Mucosa of descending colon (tissue), 3 donors: Measurements from ENCODE around the gene SFRP2. TPM values are rescaled to one million over a fixed set of nuclear protein-coding genes. Genes with fewer than 3 reads are reported as not detected.

ENCODE experiments used
- ATAC-seq: fragments of 200-7000 bp; cut with Tn5 transposase; one replicate; pipeline ENCODE4 v1.9.1; 2020; ENCODE audit warnings: mild to moderate bottlenecking, moderate library complexity
- DNase-seq, 3 donors: peaks; one replicate each; pipeline ENCODE4 v3.0.0-alpha.2; 2020
- H3K36me3 ChIP-seq: fragments of 200-600 bp; one replicate; pipeline ENCODE4 v1.8.0; 2021; ENCODE audit warnings: low read depth, mild to moderate bottlenecking
- H3K4me1 ChIP-seq: fragments of 200-600 bp; one replicate; pipeline ENCODE4 v1.8.0; 2021; ENCODE audit warnings: low read depth, mild to moderate bottlenecking
- H3K4me3 ChIP-seq: fragments of 200-600 bp; one replicate; pipeline ENCODE4 v1.8.0; 2021; ENCODE audit warnings: mild to moderate bottlenecking
- H3K9me3 ChIP-seq: fragments of 200-600 bp; one replicate; pipeline ENCODE4 v1.8.0; 2021; ENCODE audit warnings: mild to moderate bottlenecking
- intact Hi-C, 2 donors: fragments of 100-400 bp; cut with DNase I in 1 of 2; cut with micrococcal nuclease in 1 of 2; formaldehyde crosslinking; loops; one replicate each; pipeline versions ENCODE4 v1.11.0 to v1.11.1; 2022; cut with DNase I, micrococcal nuclease
- total RNA-seq, 3 donors: library from RNA; stranded (reverse); fragmentation: NEBNext Ultra II Directional in 2 of 3; extraction: Animal tissue kit (Norgen Biotek cat#: 25700) in 2 of 3; gene quantifications; one replicate each; pipeline versions ENCODE4 v1.2.1 to v1.2.4, GENCODE V29; 2021 to 2023
- TF ChIP-seq, protein P1 (sequence below): fragments of 200-600 bp; IDR thresholded peaks from one replicate; pipeline ENCODE4 v1.8.0; 2022; ENCODE audit warnings: antibody characterized with exemption, mild to moderate bottlenecking
- donor health status: DM: no; HTN: no; CAD: no; lungs with moderate emphysema.
- donor health status: DM: no; HTN: no; CAD: no.
- donor health status: DM: no; HTN: yes; CAD: no.

SFRP2 gene
- total RNA-seq, 3 donors from 2014 or later = 3.9 to 51.9 (median 32.5) TPM

DNA sequence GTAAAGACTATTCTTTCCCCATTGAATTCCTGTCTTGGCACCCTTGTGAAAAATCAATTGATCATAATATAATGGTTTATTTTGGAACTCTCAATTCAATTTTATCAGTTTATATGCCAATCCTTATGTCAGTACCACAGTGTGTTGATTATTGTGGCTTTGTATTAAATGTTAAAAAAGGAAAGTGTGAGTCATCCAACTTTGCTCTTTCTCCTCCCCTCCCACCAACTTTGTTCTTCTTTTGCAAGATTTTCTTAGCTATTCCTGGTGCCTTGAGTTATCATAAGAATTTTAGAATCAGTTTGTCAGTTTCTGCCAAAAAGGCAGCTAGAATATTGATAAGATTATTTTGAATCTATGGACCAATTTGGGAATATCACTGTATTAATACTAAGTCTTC is 17.8 kb downstream of the SFRP2 start:
- H3K4me1 ChIP-seq = no peaks in the 10 kb centered on the region
- intact Hi-C loops = no loop called here
- no peaks in the 10 kb centered on the region for H3K9me3 ChIP-seq
- TF ChIP-seq, protein P1, sequence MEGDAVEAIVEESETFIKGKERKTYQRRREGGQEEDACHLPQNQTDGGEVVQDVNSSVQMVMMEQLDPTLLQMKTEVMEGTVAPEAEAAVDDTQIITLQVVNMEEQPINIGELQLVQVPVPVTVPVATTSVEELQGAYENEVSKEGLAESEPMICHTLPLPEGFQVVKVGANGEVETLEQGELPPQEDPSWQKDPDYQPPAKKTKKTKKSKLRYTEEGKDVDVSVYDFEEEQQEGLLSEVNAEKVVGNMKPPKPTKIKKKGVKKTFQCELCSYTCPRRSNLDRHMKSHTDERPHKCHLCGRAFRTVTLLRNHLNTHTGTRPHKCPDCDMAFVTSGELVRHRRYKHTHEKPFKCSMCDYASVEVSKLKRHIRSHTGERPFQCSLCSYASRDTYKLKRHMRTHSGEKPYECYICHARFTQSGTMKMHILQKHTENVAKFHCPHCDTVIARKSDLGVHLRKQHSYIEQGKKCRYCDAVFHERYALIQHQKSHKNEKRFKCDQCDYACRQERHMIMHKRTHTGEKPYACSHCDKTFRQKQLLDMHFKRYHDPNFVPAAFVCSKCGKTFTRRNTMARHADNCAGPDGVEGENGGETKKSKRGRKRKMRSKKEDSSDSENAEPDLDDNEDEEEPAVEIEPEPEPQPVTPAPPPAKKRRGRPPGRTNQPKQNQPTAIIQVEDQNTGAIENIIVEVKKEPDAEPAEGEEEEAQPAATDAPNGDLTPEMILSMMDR = no peak
- ATAC-seq (no peak), DNase-seq (no peak)
- H3K36me3 ChIP-seq = no peaks in the 10 kb centered on the region
- H3K4me3 ChIP-seq = no peak overlapping the region

- ATAC-seq (no peak), DNase-seq (no peak)
- Histone ChIP-seq H3K36me3 (no peaks in the 10 kb centered on the region), H3K4me3 (no peak overlapping the region), H3K4me1 (no peaks in the 10 kb centered on the region), H3K9me3 (no peaks in the 10 kb centered on the region)
- intact Hi-C loops = no loop called here
- TF ChIP-seq, protein P1 = no peak
Observed at GRCh38 chr4:153766758-153767157, 22.1 kb downstream of the SFRP2 start.

GRCh38 chr4:153765894-153766293 is 23.0 kb downstream of the SFRP2 start:
- TF ChIP-seq, protein P1 = no peak
- H3K4me1 ChIP-seq = no peaks in the 10 kb centered on the region
- no peak for DNase-seq
- intact Hi-C loops = no loop called here
- ATAC-seq = no peak
- H3K9me3 ChIP-seq = no peaks in the 10 kb centered on the region
- no peak overlapping the region for H3K4me3 ChIP-seq
- H3K36me3 ChIP-seq = no peaks in the 10 kb centered on the region

GRCh38 chr4:153764601-153765368 is 24.1 kb downstream of the SFRP2 start:
- no peak overlapping the region for H3K4me3 ChIP-seq
- ATAC-seq = no peak
- intact Hi-C loops = no loop called here
- no peaks in the 10 kb centered on the region for H3K36me3 ChIP-seq
- no peak for DNase-seq
- no peaks in the 10 kb centered on the region for H3K9me3 ChIP-seq
- peaks cover 2% of the 10 kb centered on the region for H3K4me1 ChIP-seq
- TF ChIP-seq, protein P1 = no peak

- DNase-seq (no peak), ATAC-seq (no peak)
- Histone ChIP-seq H3K36me3 (no peaks in the 10 kb centered on the region), H3K9me3 (no peaks in the 10 kb centered on the region), H3K4me3 (no peak overlapping the region), H3K4me1 (peaks cover 5% of the 10 kb centered on the region)
- intact Hi-C loops = no loop called here
- TF ChIP-seq, protein P1 = no peak
Observed at GRCh38 chr4:153763404-153763803, 25.5 kb downstream of the SFRP2 start.
